ELF-1 (cell line): ENCODE data around the gene WASF2.
A peak's percentile ranks its signal among the peaks of the same experiment; 100 is the strongest.
"Not testable (repeated sequence)": the region's sequence is repeated elsewhere in the genome, so short reads cannot be mapped to it uniquely, and the experiment has no call there.

Source experiments
- DNase-seq: peaks from one replicate; pipeline ENCODE4 v3.0.0-alpha.2; 2016; ENCODE audit warnings: low read depth, low spot score

WASF2 gene

DNA sequence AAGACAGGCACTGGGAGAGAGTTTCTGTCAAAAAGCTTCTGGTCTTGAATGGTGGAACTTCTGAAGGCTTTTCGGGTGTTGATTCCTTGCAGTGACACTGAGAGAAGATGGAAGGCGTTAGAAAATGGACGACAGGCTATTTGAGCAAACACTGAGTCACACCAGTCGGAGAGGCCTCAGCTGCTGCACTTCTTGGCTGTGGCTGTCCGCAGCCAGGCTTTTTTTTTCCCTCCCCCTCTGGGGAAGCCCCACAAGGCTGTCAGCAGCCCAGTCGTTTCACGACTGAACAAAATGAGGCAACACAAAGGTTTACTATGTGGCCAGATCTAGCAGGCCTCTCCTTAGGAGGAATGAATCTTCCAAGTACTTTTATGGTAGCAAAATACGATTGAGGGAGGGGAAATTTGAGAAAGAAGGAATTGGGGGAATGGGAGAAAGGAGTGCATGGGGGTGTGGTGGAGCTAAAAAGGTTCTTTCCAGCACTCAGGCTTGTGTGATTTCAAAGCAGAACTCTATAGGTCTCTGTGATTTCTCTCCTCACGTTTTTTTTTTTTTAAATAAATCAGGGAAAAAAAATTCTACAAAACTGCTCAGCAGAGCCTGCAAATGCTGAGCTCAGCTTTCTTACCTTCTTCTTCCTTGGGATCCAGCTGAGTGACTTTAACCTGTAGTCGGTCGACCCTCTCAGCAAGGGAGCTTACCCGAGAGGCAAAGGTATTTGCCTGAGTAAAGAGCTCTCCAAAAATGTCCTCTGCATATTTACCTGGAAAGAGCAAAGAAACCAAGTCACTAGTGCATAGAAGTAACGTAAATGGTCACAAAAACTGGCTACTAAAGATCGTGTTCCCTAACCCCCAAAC is 71.4 kb downstream of the WASF2 start:
- DNase-seq, result peak; percentile 68

DNA sequence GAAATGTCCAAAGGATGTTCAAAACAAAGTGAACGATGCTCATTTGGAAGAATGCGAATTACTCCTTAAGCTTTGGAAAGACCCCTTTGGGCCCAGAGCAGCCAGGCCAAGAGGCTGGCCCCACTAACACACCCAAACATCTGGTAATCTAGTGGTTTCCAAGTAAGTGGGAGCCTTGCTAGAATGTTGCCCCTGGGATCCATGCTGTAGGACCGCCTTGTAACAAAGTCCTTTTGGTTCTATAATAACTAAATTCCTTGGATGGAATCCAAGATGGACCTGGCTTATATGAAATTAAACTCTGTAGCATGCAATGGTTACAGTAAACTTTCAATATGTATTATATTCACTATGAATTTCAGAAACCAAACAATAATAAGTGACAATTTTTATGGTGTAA is 72.3 kb downstream of the WASF2 start:
- DNase-seq, result no peak

DNA sequence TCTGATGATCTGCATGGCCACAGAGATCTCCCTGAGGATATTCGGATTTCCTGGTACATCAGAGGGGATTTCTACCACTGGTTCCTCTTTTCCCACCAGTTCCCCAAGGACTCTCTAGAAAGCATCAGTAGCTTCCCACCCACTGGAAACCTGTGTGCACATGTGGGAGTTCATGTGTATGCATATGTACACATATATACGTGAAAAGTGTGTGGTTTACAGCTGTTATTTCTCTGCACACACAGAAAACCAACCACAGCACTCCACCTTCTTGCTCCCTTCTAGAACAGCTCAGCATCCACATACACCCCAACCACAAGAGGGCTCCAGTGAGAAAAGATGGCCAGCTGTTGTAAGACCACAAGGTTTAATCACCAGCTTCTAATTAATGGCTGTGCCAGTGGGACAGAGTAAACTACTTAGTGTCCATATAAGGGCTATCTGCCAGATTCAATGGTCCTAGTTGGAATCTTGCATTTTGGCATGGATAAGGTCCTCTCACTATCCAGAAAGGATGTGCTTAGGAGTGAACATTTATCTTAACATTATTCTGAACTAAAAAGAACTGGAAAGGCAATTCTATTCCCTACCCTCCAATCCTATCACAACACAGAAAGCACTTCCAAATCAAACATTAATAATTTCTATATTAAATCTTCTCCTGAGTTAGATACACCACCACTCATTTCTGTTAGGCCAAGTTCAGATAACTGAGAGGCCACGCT is 73.4 kb downstream of the WASF2 start:
- peak; percentile 78 for DNase-seq

DNA sequence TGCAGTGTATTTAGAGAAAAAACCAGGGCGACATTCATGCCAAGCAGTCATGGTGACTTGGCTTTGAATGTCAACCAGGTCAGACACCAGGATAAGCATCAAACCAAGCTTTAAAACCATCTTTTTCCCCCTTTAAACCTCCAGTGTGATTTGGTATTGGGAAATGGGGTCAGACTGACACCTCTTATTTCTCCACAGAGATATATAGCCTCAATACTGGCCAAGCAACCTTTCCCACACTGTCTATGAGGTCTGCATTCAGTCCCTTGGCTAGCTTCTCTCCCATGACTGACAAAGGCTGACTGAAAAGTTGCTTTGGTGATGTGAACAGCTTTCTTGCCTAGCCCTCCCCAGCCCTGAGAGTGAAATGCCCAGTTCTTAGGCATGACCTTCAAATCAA is 75.9 kb downstream of the WASF2 start:
- DNase-seq, result no peak

DNA sequence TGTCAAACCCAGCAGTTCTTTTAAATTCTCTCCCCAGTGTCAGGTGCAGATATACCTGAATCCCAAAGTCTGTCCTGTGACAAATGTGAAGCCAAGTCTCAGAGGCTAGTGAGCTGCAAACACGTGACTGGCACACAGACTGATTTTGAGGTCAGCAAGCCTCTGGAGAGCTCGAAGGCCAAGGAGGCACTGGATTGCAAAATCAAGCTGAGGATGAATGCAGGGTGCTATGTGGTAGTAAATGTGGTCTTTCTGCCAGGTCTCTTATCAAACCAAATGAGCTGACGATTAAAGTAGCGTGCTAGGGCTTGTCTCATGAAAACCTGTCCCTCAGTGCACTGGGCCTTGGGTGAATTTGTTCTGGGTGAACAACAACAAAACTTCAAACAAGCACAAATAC is 77.0 kb downstream of the WASF2 start:
- DNase-seq, result no peak

DNA sequence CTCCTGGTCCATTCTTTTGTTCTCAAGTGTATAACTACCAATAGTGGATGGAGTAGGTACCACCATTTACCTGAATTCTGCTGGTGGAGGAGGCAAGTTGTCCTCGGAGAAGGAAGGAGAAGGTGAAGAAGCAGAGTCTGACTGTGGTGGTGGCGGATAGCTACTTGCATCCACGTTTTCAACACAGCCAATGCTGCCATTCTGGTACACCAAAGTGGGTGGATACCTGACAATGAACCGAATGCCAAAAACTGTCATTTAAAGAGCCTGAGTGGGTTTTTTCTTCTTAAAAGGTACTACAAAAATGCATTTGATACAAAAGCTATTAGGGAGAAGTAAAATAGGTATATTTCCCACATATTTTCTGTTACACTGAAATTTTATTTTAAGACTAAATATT is 77.5 kb downstream of the WASF2 start:
- no peak for DNase-seq

DNA sequence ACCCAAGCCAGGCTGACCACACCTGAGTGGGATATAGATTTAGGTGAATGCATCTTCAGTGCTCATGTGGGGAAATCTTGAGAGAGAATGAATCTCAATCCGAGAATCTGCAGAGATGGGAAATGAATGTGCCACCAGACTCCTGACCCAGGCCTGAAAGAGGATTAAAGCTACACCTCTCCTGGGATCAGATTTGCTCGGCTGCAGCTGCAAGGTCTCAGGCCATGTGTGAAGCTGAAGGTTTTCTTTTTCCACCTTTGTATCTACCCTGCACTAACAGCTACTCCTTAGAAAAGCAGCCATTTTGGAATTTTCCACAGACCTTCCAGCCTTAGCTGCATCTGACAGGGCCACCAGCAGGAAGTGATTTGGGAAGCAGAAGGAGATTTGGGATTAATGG is 79.3 kb downstream of the WASF2 start:
- DNase-seq, result no peak

DNA sequence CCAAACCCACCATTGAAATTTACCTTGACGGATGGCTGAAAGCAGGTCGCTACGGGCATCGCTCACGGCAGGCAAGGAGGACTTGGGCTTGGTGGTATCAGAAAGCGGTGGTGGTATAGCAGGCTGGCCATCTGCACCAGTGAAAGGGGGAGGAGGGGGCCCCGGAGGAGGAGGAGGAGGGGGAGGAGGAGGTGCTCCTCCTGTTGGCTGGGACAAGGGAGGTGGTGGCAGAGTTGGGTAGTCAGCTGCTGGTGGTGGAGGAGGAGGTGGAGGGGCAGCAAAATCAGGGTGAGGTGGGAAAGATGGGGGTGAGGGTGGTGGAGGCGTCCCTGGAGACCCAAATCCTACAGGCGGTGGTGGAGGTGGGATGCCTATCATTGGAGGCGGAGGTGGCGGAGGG is 80.3 kb downstream of the WASF2 start:
- no peak for DNase-seq

DNA sequence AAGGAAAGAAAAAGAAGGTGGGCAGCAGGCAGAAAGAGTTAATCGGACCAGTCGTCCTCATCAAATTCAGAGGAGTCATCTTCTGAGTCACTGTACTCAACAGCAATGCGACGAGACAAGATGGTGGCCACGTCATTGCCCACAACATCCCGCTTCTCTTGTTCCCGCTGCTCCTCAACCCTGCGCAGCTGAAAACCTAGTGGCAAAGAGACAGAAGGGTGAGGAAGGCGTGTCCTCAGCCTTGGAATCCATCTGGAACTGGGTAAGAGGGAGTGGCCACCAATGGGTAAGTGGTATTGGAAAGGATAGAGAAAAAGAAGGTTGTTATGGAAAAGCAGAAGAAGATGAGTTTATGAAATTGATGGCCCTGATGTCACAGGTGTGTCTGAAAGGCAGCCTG is 81.8 kb downstream of the WASF2 start:
- DNase-seq, result no peak

DNA sequence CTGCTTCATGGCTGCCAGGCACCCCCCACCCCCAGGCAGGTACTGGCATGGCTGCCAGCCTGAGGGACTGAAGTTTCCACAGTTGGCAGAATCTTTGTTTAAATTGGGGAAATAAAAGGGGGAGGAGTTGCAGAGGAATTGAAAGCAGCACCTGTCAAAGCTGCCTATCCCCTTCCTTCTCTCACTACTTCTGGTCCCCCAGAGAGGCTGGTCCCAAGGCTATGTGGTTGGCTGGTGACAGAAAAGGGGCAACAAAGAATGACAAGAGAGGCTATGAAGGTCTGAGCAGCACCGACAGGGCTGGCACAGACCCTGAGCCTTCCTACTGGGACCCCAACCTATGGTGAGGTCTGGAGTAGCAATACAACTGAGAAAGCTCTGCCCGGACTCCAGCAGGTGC is 83.2 kb downstream of the WASF2 start:
- not testable (repeated sequence) for DNase-seq

DNA sequence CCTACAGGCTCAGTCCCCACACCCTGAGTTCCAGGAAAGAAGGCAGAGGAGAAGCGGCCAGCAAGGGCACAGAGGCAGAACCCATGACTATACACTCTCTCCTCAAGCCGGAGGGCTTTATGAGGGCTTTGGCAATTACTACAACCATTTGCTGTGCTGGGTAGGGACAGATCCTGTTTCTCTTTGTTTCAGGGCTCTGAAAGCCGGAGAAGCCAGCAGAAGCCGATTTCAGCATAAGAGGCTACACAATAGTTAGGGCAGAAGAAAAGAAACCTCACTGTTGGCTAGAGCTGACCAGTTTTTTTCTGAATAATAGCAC is 83.6 kb downstream of the WASF2 start:
- DNase-seq, result no peak

DNA sequence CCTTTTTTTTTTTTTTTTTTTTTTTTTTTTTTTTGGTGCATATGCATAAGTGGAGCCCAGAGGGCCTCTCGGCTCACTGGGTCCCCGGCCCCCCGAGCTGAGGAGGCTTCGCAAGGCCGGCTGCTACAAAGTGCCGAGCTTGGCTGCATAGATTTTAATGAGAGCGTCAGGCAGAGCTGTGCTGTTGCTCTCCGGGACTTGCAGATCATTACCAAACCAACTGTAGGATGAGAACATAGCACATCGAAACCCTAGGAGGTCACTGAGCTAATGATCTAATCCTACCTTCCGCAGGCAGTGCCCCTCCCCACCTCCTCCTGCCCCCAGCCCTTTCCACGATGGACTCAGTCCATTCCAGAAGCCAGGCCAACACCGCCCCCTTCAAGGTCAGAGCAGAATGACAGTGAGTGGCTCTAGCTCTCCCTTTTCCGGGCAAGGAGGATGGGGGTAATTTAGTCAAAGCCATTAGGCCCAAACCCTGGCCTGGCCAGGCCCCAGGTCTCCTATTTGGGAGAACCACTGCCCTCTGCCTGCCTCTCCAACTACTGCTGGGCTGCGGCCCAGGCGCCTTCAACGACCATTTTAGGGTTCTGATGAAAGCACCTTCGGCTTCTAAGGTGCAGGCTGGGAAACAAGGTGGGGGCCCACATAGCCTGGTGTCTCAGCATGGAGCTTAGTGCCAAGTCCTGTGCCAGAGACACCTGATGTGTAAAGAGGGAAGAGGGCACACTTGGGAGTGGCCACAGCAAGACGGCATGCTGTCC is 84.2 kb downstream of the WASF2 start:
- peak; percentile 86 for DNase-seq

DNA sequence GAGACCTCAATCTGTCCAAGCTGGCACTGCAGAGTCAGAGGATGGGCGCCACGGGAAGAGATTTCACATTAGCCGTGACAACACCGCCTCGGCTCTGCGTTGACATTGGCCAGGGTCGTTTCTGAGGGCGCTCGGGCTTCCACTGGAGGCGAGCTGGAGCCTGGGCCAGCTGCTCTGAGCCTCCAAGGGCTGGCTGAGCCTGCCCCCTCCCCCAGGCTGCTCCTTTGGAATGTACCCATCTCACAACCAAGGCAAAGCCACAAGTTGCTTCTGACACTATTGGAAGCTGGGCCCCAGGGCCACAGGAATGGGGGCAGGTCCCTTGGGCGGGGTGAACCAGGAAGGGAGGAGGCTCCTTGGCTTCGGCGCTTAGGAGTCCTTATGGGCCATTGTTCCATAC is 84.9 kb downstream of the WASF2 start:
- DNase-seq, result peak; percentile 92

DNA sequence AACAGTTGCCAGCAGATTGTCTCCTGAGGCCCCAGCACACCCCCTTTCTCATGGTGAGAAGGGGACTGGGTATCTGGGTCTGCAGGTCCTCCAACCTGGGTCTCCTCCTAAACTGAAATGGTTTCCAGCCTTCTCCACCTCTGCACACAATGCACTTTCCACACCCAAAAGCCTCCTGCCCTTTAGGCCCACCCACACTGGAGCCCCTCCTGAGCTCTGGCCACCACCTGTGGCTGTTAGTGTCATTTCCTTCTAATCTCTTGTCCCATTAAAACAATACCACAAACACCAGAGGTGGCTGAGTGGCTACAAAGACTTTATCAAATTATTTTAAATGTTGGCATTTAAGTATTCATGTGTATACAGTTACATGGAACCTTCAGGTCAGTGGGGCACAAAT is 86.0 kb downstream of the WASF2 start:
- DNase-seq, result no peak

DNA sequence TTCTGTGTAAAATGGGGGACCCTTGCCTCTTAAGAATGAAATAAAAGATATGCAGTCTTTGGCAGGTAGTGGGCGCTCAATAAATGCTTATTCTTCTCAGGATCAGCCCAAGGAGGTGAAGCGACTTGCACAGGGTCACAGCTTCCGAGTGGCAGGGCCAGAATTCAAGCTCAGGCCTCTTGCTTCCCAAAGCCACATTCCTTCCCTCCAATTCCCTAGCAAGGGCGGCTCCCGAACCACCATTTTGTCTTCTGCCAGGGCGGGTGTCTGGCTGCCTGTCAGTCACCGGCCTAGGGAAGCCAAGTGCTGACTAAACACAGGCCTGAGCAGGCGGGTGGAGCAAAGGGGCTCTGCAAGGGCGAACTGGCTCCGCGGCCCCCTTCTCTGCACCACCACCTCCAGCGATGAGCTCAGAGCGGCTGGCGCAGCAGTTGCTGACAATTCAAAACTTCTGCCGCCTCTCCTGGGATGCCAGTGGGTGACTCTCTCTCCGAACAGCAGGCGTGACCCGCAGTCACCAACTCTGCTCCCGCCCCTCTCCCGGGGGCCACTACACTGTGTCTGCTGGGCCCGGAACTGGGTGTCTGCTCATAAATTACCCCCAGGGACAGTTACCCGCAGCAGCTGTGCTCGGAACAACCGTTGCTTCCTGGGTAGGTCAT is 86.8 kb downstream of the WASF2 start:
- DNase-seq, result peak; percentile 88

DNA sequence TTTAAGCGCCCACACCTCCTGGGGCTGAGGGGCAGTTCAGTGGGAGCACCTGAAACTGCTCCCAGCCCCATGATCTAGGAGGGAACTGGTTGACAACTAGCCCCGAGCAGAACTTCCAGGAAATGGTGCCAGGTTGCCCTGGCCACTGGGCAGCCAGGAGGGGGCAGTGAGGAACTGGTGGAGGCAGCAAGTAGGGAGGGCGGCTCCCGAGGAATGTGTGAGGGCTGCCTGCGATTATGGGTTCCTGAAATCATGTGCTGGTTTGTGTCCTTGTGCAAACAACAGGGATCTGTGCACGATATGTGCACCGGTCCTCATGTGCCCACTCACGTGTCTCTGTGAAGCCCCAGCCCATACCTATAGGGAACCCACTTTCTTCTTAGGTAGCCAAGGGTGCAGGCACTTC is 87.6 kb downstream of the WASF2 start:
- DNase-seq, result peak; percentile 71

DNA sequence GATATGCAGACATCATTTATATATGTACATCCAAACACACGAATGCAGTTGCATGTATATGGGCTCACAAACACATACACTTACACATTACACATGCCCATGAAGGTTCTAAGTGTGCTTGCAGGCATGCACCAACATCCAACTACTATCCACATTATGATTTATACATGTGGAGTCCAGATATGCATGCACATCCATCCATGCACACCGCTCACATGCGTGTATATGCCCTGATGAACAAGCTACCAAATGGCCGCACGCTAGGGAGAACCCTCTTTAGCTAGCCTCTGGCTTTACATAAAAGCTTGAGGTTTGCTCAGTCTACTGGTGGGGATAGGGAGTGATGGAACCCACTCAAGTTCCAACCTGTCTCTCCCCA is 89.0 kb downstream of the WASF2 start:
- no peak for DNase-seq

DNA sequence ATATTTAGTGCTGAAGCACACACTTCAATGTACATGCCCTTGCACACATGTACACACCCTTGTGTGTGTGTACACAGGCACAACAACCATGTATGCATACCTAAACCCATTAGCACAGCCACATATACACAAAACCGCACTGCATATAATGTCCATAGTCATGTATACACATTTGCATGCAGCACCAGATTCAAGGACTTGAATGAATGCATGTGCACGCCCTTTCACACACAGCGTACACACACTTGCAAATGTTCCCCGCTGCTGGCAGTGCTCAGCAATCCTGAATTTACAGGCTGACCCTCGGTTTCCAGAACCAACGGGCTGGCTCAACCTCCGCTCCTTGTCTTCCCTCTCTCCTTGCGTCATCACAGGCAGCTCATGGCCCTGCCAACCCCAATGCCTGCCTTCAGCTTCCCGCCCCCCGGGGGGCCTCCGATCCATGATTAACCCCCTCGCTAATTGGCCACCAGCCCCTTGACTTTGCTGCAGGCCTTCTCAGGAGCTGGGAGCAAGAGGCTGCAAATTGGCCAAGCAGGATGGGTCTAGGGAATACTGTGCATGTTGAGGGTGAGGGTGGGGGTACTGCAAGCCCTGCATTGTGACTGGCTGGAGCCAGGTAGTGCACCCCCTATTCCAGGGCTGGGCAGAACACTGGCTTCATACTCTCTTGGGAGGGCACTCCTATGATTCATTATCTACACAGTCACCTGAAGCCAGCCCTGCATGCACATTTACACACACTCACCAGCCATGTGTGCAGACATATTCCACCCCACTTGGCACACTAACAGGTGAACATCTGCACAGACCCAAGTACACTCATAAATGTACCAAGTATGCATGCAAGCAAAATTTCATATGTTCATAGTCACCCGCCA is 89.6 kb downstream of the WASF2 start:
- no peak for DNase-seq

DNA sequence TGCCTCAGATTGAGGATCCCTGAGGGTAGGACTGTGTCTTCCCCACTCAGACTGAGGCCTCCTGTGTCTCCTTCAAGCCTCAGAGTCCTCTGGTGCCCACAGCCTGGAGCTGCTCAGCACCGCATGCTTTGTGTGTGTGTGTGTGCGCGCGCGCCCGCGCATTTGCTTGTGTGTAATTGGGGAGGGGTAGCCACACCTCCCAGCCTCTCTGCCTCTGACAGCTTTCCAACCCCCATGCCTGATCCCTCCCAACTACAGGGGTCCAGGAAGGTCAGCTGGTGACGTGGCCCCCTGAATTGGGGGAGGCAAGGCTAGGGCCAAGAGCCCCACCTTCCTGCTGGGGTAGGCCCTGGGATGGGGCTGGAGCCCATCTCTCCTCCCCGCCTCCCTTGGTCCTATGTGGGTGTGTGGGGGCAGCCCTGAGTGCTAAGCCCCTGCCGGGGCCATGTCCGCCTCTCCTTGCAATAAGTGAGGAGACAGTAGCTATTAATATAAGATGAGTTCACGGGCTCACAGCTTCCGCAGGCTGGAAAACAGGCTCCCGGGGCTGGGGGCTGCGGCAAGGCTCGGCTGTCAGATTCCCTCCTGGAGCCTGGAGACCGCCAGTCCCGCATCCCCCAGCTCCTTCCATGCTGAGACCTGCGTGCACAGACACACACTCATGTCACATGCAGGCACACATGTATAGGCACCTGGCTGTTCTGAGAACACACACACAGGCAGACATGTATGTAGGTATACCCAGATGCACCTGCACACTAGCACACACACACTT is 90.5 kb downstream of the WASF2 start:
- DNase-seq, result peak; percentile 62

DNA sequence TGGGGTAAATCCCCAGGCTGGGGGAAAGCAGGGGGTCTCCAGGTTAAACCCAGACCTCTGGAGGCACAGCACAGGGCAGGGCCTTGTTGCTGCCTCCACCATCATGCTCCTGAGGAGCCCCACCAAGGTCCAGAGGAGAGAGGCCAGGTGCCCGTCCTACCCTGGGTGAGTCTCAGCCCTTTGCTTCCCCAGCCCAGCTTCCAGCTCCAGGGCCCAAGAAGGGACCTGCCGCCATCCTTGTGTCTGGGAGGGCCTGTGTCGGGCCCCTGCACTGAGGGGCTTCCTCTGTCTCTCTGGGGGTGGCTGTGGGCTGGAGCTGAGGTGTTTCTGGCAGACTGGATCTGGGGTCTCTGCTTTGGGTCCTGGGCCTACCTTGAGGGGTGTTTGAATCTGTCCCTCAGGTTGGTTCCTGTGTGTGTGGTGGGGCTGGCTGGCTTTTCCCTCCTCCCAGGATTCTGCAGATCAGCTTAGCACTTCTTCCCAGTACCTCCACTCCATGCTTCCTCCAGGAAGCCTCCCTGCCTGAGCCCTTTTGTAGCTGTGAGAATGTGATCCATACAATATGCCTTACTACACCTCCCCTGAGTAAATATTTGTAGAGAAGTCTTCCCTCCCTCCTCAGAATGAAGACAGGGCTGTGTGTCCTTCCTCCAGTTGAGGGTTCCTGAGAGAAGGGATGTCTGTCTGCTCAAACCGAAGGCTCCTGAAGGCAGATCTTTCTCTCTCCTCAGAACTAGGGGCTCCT is 91.4 kb downstream of the WASF2 start:
- DNase-seq, result no peak
